ENCODE measurements around the gene LEKR1. TPM values are rescaled to one million over a fixed set of nuclear protein-coding genes. Genes with fewer than 3 reads are reported as not detected.

Gene LEKR1
- total and polyA plus RNA-seq, 2 of the 13 experiments (the other 11 are each of a cell fraction or from before 2014, with no cell fraction given), result 0.49 to 1.5 TPM

DNA sequence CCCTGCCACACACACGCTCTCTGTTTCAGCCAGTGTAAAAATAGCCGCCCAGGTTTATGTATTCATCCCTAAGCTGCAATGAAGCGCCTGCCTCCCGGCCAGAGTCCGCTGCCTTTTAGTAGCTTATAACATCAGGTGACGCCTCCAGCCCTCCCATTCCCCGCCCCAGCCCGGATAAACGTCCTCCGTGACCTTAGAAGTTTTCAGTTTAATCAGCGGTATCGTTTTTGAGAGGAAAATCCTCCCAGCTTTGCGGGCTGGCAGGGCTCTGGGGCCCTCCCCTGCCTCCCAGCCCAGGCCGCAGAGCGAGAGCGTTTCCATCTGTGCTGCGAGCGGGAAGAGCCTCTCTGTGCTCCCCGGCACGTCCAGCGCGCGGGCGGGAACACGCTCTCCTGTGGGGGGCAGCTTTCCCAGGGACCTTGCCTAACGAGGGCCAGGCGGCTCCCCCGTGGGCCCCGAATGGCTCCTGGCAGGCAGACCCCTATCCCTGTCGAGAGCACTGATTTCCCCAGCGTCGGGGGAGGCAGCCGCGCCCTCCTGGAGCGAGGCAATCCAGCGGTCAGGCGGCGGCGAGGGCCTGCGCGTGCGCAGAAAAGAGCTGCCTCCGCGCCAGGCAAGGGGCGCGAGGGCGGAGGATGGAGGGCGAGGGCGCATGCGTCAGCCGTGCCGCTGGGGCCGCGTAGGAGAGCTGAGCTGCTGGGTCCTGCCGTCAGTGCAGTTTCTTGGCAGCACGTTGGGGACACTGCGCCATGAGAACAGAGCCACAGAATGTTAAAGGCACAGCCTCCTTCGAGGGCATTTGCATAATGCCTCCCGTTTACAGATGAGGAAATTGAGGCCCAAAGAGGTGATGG lies 262.7 kb downstream of the LEKR1 start (continued):
- TF ChIP-seq ZBTB21 (CRISPR knock-in tag; IDR thresholded peaks at IDR 0.05) (no peak), ZNF274 (CRISPR knock-in tag; IDR thresholded peaks at IDR 0.05) (peak; percentile 99), ZNF598 (CRISPR knock-in tag; IDR thresholded peaks at IDR 0.05; ENCODE audit: borderline replicate concordance) (peak; percentile 95), ZFX (CRISPR knock-in tag; IDR thresholded peaks at IDR 0.05; ENCODE audit: low read depth) (peak; percentile 86), ZKSCAN1 (IDR thresholded peaks at IDR 0.05; ENCODE audit: low read length) (no peak), ZNF10 (CRISPR knock-in tag; IDR thresholded peaks at IDR 0.05; ENCODE audit: borderline replicate concordance, low read depth) (no peak), RXRB (CRISPR knock-in tag; IDR thresholded peaks at IDR 0.05; ENCODE audit: borderline replicate concordance) (peak; percentile 15; the same call in 1 of the 2 replicates), GPN1 (CRISPR knock-in tag; IDR thresholded peaks at IDR 0.05; ENCODE audit: borderline replicate concordance) (peak; percentile 26; the same call in 1 of the 2 replicates), ZNF350 (CRISPR knock-in tag; IDR thresholded peaks at IDR 0.05; ENCODE audit: borderline replicate concordance, low read depth) (peak; percentile 94), TGIF2 (CRISPR knock-in tag; IDR thresholded peaks at IDR 0.05) (no peak), SETDB1 (CRISPR knock-in tag; IDR thresholded peaks at IDR 0.05; ENCODE audit: borderline replicate concordance) (0 out of 2 replicates have a peak, but pooled peaks have one; percentile 83), RELA (CRISPR knock-in tag; IDR thresholded peaks at IDR 0.05) (no peak), BRD4 (CRISPR knock-in tag; IDR thresholded peaks at IDR 0.05) (peak; percentile 84), POLR2AphosphoS5 (IDR thresholded peaks at IDR 0.05; ENCODE audit: low read depth, low read length) (peak; percentile 71), ZNF224 (CRISPR knock-in tag; IDR thresholded peaks at IDR 0.05) (peak; percentile 98), PTBP1 (IDR thresholded peaks at IDR 0.05; ENCODE audit: low read depth, low read length, poor library complexity, severe bottlenecking) (no peak), ZFAT (CRISPR knock-in tag; conservative IDR thresholded peaks at IDR 0.05) (no peak), ZNF709 (CRISPR knock-in tag; IDR thresholded peaks at IDR 0.05) (peak; percentile 95; the same call in 1 of the 2 replicates), NCOR1 (IDR thresholded peaks at IDR 0.05; ENCODE audit: borderline replicate concordance, low read length) (no peak; the same call in 1 of the 2 replicates), SMC3 (IDR thresholded peaks at IDR 0.05; ENCODE audit: low read length) (no peak), GTF2F1 (IDR thresholded peaks at IDR 0.05; ENCODE audit: low read length) (no peak), KLF13 (CRISPR knock-in tag; IDR thresholded peaks at IDR 0.05) (peak; percentile 88; the same call in 1 of the 2 replicates), SUZ12 (IDR thresholded peaks at IDR 0.05; ENCODE audit: low read depth, low read length) (no peak)
- TF ChIP-seq, protein P1, sequence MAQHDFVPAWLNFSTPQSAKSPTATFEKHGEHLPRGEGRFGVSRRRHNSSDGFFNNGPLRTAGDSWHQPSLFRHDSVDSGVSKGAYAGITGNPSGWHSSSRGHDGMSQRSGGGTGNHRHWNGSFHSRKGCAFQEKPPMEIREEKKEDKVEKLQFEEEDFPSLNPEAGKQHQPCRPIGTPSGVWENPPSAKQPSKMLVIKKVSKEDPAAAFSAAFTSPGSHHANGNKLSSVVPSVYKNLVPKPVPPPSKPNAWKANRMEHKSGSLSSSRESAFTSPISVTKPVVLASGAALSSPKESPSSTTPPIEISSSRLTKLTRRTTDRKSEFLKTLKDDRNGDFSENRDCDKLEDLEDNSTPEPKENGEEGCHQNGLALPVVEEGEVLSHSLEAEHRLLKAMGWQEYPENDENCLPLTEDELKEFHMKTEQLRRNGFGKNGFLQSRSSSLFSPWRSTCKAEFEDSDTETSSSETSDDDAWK (CRISPR knock-in tag; IDR thresholded peaks at IDR 0.05), result no peak
- TF ChIP-seq, protein P2, sequence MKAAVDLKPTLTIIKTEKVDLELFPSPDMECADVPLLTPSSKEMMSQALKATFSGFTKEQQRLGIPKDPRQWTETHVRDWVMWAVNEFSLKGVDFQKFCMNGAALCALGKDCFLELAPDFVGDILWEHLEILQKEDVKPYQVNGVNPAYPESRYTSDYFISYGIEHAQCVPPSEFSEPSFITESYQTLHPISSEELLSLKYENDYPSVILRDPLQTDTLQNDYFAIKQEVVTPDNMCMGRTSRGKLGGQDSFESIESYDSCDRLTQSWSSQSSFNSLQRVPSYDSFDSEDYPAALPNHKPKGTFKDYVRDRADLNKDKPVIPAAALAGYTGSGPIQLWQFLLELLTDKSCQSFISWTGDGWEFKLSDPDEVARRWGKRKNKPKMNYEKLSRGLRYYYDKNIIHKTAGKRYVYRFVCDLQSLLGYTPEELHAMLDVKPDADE (CRISPR knock-in tag; IDR thresholded peaks at IDR 0.05), result peak; percentile 92; the same call in 1 of the 2 replicates
- TF ChIP-seq, protein P3, sequence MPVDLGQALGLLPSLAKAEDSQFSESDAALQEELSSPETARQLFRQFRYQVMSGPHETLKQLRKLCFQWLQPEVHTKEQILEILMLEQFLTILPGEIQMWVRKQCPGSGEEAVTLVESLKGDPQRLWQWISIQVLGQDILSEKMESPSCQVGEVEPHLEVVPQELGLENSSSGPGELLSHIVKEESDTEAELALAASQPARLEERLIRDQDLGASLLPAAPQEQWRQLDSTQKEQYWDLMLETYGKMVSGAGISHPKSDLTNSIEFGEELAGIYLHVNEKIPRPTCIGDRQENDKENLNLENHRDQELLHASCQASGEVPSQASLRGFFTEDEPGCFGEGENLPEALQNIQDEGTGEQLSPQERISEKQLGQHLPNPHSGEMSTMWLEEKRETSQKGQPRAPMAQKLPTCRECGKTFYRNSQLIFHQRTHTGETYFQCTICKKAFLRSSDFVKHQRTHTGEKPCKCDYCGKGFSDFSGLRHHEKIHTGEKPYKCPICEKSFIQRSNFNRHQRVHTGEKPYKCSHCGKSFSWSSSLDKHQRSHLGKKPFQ (CRISPR knock-in tag; IDR thresholded peaks at IDR 0.05; ENCODE audit: insufficient replicate concordance), result peak; percentile 80
